DMS79 treated with DMSO at 0.1 percent for 48 hours (cell line): ENCODE results near the gene TMEM18.
A peak's percentile ranks its signal among the peaks of the same experiment; 100 is the strongest.
"Not testable (repeated sequence)": the region's sequence is repeated elsewhere in the genome, so short reads cannot be mapped to it uniquely, and the experiment has no call there.

Experiments
- DNase-seq: peaks from one replicate; lab custom pipeline; 2025; lab: John Stamatoyannopoulos, UW

Gene TMEM18

DNA sequence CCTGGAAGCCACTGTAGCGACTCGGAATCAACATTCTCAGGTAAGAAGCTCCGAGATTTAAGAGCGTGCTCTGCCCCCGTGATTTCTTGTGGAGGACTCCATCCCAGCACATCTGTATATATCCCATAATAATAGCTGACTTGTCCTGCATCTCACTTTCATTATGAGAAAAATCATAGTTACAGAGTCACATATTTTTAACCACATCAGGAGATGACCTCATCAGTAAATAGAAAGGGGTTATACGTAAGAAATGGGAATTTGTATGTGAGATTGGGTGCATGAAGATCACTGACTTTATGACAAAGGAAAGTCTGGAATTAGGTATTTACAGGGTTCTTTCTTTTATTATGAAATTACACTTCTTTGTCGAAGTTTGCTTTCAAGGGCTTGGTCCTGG lies 16.4 kb upstream of the TMEM18 start:
- DNase-seq = no peak

DNA sequence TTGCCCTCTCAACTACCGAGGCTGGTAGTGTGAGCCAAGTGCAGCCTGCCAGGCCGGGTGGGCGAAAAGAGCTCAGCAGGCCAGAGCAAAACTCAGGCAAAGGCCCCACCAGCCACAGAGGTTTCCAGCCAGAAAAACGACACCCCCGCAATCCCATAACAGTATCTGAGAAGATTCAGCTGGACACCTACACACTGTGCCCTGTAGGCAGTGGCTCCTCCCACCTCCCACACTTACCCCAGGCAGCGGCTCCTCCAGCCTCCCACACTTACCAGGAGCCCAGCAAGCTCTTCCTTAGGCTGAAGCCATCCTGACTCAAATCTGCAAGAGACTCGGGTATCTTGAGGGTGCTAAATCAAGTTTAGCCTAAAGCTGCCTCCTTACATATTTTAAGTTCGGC lies 15.6 kb upstream of the TMEM18 start:
- DNase-seq = no peak

DNA sequence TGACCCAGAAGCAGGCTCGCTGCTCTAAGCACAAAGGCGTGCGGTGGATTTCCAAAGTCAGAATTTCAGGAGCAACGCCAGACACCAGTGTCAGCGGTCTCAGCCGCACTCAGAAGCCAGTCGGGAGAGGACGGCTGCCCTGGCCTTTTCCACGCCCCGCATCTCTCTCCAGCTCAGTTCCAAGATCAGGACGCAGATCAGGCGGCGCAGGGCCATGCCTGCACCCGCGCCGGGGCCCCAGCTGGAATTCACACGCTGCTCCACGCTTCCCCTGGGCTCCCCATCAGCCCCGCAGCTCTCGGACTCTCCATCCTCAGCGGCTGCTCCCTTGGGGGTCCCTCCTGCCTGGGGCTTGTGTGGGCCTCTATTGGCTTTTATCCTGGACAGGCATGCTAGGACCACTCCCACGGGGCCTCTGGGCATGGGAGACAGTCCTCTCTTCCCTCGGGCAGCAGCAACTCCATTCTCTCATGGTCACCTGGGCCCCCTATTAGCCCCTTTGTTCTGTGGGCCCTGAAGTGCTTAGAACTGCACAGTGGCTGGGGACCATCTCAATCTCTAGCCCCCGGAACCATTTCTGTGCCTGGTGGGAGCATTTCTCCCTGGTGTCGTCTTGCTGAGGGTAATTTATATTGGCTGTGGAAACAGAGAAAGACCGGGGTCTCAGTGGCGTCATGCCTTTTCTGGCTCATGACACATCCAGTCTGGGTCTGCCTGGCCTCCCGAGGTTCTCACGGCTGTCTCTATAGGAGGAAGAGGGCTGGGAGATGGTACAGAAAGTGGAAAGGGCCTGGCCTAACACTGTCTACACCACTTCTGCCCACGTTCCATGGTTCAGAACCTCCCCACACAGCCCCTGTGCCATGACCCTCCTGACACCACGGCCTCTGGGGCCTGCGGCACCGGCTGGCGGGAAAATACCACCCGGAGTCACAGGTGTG lies 14.9 kb upstream of the TMEM18 start:
- no peak for DNase-seq

DNA sequence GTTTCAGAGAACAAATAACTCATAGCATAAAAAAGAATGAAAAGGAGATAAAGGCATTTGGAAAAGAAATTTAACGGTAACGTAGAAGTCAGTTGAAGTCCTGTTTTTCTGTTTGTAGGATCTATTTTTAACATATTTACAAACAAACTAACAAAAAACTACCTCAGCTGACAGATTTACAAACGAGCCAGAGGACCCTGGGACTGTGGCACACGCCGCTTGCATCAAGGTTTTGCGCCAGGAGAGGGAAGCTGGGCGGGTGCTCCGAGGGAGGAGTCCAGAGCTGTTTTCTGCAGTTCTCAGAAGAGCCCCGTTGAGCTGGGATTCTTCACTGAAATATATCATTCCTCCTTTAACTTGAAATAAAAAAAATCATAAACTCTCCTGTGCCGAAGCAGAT lies 13.6 kb upstream of the TMEM18 start:
- DNase-seq = no peak

DNA sequence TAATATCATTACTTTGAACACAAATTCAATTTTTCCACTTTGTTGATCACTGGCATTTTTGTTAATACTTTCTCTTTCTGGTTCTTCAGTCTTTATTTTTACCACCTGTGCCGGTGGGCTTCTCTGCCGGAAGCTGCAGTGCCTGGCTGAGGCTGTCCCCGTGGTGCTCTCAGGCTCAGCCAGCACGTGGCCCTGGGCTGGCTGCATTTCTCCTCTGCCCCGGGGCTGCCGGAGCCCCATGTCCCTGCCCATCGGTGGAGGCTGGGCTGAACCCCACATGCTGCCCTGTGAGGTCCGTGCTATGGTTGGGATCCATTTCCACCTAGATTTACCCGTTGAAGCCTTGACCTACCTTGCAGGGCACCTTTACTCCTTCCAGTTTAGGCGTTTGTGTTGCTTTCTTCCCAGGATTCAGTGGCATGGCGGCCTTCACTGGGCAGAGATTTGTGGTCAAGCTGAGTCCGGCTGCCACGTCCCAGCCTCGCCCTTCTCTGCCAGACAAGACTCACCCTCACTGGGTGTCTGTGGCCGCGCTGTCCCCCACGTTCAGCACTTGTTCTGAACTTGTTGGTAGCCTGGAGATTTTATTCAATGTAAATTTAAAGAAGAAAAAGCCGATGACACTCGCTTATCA lies 12.8 kb upstream of the TMEM18 start:
- no peak for DNase-seq

DNA sequence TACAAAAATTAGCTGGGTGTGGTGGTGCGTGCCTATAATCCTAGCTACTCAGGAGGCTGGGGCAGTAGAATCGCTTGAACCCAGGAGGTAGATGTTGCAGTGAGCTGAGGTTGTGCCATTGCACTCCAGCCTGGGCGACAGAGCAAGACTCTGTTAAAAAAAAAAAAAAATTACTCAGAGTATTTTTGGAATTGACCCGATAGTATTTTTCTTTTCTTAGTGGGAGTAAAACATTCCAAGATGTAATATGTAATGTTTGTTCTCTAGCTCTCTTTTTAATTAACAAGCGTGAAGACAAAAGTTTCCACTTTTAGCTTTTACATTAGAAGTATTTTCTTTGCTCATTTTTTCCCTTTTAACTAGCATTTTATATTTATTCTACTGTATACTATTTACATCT lies 12.0 kb upstream of the TMEM18 start:
- DNase-seq = no peak

DNA sequence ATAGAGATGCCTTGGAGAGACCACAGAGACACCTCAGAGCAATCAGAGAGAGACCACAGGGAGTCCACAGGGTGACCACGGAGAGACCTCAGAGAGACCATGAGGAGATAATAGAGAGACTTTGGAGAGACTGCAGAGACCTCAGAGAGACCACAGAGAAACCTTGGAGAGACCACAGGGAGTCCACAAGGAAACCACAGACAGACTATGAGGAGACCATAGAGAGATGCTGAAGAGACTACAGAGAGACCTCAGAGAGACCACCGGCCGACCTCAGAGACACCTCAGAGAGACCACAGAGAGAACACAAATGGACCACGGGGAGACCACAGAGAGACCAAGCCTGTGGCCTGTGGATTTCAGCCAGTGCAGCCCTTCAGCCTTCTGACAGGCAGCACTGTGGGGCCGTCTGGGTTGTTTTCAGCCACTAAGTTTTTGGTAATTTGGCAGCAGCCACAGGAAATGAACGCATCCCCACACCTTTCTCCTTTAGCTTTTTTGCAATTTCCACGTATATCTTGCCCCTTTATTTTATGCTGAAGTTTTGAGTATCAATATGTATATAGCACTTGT lies 11.4 kb upstream of the TMEM18 start:
- DNase-seq = no peak

DNA sequence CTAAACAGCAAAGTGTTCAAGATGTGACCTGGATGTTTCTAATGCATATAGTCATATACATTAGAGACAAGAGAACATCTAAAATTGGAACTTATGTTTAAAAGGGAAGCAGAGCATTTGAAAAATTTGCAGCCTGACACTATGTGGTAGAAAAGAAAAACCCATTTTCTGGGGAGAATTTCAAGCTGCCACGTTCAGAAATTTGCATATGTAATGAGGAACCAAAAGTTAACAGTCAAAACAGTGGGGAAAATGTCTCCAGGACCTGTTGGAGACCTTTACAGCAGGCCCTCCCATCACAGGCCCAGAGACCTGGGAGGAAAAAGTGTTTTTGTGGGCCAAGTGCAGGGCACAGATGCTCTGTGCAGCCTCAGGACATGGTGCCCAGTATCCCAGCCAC lies 8.2 kb upstream of the TMEM18 start:
- DNase-seq = no peak

DNA sequence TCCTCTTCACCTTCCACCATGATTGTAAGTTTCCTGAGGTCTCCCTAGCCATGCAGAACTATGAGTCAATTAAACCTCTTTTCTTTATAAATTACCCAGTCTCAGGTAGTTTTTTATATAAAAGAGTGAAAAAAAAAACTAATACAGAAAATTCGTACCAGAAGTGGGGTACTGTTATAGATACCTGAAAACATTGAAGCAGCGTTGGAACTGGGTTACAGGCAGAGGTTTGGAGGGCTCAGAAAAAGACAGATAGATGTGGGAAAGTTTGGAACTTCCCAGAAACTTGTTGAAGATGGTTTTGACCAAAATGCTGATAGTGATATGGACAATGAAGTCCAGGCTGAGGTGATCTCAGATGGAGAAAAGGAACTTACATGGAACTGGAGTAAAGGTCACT lies 7.7 kb upstream of the TMEM18 start:
- DNase-seq = not testable (repeated sequence)

DNA sequence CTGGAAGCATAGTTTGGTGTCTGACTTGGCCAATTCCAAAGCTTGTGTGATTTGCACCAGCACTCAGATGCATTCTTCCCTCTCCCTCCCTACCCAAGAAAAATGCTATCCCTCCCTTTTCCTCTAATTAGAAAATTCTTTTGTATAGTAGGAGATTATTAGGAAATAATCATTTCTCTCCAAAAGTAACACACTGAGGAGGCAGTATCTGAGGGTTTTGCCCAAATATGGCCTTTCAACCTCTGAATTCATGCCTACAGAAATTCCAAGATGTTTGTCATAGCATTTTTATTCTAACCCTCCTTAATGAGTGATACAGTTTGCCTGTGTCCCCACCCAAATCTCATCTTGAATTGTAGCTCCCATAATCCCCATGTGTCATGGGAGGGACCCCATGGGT lies 5.0 kb upstream of the TMEM18 start:
- no peak for DNase-seq

DNA sequence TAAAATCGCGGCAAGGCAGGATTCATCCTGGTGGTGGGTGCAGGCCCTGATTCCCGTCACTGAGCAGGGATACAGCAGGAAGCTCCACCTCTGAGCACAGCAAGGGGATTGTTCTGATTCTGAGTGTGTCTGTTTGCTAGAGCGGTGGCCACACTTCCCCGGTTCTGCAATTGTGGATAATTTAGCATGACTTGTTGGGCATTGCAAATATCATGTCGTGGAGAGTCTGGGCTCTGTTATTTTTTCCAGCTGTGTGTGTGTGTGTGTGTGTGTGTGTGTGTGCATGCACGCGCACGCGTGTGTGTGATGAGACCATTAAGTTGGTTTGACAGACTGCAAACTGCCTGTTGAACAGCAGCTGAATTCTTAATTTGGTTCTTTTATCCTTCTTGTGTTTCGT lies 4.1 kb upstream of the TMEM18 start:
- no peak for DNase-seq

DNA sequence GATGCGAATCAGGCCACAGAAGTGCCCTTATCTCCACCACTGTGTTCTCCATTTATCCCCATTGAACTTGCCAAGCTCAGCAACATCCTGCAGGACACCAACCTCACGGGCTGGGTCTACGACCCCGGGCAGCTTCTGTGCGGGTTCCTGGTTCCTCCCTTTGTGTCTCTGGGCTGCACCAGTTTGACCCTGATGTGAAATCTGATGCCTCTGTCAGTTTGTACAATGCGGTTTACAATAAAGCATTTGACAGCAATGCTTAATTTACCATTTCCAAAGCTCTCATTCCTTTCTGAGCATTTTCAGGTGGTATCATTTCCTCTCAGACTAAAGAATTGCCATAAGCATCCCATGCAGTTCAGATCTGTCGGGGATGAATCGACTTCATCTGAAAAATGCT lies 3.3 kb upstream of the TMEM18 start:
- no peak for DNase-seq

DNA sequence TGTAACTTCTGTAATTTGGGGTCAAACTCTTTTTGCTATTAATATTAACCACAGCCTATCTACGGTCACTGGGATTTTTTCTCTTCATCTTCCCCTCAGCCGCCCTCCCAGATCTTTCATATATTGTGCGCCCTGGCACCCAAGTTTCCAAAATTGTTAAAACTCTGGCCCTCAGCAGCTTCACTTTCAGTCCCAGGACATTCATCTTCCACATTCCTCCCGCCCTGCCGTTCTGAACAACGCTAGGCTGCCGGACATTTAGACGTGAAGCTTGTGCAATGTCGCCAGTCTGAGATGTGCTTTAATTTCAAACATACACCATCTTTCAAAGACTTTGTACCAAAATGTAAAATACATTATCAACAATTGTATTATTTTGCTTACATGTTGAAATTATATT lies 1.8 kb upstream of the TMEM18 start:
- no peak for DNase-seq

DNA sequence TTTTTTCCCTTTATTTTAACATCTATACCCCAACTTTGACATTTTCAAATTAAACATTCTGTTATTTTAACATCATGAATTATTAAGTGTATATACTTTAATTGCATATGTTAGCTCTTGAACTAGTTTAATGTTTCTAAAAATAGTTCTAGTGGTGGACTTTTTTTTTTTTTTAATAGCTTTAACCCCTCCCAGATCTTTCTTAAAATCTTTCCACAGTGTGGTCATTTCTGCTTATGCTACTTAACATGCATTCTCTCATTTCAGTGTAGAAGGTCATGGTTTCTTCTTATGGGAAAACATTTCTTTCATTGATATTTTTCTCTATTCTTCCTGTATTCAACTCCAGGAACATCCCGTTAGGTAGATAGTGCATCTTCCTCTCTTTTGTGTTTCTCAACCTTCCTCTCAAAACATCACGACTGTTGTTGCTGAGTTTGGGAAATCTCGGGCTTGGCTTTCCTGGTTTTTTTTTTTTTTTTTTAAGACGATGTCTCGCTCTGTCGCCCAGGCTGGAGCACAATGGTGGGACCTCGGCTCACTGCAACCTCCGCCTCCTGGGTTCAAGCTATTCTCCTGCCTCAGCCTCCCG lies 849 bp upstream of the TMEM18 start:
- peak; percentile 32 for DNase-seq

DNA sequence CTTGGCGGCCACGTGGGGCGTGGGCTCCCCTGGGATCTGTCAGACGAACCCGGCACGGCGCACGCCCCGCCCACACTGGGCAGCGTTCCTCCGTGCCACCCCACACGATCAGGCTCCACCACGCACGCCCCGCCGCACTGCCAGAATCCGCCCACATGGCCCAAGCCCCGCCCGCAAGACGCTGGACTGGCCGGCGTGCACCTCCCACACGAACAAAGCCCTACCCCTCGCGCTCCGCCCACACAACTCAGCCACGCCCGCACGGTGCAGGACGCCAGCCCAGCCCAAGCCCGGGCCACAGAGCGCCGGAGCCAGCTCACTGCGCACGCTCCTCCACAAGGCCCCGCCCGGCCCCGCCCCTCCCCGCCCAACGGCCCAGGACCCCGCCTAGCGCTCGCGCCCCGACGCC lies 555 bp downstream of the TMEM18 start:
- peak; percentile 96 for DNase-seq

DNA sequence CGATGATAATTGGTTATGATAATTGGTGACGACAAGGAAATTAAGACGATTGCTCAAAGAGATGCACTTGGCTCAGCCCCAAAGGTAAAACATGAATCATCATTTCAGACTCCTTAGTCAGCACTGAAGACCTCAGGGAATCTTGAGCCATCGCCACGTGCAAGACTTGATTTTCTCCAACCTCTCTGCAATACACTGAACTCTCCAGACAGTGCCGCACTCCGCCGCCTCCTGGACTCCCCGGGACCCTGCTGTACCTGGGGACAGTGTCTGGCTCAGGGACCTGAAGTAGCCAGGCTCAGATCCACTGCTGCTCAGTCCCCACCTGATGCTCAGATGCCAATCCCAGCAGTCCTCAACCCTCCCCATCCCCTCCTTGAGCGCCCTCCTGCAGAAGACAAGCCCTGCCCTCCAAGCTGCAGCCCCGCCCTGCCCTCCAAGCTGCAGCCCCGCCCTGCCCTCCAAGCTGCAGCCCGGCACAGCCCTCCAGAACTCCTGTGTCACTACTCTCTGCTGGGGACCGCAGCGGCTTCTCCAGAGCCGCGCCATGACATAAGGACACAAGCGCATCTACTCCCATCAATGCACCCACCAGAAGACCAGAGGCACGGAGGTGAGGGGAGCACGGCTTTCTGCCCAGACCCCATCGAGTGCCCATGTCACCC lies 1.1 kb downstream of the TMEM18 start:
- DNase-seq = peak; percentile 71

DNA sequence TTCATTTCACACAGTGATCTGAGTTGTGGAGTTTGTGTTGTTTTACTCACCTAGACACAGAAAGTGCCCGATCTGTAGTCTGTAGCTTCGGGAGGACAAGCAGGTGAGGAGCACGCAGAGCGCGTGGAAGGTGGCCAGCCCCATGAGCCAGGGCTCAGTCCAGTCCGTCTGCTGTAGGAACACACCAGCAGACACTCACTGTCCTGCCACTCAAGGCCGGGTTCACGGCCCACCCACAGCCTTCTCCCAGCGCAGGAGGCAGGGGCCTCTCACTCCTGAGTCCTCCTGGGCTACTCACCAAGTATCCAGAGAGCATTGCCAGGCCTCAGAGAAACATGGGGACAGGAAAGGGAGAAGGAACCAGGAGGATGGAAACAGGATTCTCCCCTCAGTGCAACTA lies 1.7 kb downstream of the TMEM18 start:
- DNase-seq = no peak

DNA sequence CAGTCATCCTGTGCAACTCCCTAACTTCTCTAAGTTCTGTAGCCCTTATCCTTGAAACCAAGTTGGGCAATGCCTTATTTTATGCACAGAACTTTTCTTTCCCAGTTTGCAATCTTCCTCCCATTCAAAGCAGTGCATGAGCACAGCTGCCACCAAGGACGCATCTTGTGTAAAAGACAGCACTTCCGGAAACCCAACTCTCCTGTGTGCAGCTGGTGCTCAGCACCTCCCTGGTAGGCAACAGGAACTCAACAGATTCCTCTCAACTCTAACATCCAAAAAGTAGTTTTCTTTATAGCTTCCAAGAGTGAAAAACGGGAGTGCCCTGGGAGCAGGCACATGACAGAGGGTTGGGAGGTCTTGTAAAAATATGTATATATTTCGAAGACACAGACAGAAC lies 2.2 kb downstream of the TMEM18 start:
- DNase-seq = no peak

DNA sequence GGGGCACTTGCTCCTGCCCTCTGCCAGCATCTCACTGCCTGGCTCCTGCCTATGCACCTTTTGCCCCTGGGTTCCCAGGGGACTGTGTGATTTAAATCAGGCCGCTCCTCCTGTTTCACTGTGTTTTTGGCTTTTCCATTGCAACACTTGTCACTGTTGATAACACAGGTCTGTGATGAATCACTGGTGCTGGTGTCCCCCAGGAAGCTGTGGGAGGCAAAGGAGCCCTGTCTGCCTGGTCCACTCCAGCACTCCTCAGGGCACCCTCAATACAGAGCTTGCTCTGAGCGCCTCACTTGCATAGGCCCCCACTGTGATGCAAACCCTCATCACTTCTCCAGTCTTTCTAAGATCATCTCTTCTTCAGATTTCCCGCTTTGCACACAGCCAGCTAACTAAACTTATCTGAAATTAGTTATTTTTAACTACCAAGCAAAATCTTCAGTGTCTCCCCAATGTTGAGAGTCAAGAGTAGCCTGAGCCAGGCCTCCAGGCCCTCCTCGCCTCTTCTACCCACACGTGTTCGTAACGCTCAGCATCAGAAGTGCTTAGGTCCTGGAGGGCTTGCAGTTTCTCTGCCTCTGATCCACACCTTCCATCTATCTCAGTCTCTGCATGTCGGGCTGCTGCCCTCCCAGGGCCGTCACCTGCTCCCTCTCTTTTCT lies 2.8 kb downstream of the TMEM18 start:
- no peak for DNase-seq

DNA sequence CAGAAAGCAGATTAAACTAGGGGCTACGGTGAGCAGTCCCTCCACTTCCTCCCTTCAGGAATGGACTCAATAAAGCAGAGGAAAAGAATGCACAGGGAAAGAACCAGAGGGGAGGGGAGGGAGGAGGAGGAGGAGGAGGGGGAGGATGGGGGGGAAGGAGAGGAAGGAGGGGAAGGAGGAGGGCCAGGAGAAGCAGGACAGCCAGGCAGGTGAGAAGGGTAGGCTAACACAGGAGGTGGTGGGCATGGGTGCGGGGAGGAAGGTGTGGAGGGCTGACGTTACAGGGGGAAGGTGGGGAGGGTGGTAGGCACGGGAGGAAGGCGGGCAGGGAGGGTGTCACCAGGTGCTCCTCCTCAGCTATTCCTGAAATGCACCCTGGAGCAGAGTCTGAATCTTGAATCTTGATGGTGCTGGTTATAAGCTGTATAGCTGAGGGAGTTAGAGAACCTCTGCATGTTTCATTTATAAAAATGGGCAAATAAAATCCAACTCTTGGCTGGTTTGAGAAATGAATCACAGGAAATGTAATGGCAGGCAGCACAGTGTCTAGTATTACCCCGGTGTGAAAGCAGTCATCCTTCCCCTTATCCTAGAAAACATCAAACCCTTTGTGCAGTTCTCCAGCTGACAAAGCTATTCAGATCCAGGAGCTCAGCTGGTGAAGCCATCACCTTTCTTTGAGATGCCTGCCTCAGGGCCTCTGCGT lies 3.4 kb downstream of the TMEM18 start:
- DNase-seq = no peak

DNA sequence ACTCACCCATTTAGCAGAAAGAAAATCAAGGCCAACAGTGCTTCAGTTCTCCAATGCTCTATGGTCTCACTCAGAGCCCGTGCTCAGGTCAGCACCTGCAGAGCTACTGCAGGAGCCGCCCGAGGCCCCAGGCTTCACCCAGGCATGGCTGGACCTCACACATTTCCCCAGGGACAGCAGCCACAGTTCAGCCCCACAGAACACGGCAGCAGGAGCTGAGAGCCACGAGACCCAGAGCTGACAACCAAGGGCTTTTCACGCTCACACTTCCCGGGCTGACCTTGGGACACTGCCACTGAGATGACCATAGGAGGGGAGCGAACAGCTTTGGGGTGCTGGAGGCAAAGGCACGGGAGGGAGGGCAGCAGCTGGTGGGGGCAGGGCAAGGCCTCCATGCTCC lies 4.2 kb downstream of the TMEM18 start:
- no peak for DNase-seq
